Stimulated activated CD8-positive, alpha-beta memory T cell treated with anti-CD3 and anti-CD28 coated beads, Interleukin-2, amount 100 ng/mL, for 1 hour (primary cell): Measurements from ENCODE around the gene SF3A1.
"Not testable (repeated sequence)": the region's sequence is repeated elsewhere in the genome, so short reads cannot be mapped to it uniquely, and the experiment has no call there.

Source experiments
- DNase-seq, 2 donors: peaks; one replicate each; pipeline ENCODE4 v3.0.0-alpha.2; 2020; ENCODE audit warnings: low read depth in 2 of 2

SF3A1 gene

DNA sequence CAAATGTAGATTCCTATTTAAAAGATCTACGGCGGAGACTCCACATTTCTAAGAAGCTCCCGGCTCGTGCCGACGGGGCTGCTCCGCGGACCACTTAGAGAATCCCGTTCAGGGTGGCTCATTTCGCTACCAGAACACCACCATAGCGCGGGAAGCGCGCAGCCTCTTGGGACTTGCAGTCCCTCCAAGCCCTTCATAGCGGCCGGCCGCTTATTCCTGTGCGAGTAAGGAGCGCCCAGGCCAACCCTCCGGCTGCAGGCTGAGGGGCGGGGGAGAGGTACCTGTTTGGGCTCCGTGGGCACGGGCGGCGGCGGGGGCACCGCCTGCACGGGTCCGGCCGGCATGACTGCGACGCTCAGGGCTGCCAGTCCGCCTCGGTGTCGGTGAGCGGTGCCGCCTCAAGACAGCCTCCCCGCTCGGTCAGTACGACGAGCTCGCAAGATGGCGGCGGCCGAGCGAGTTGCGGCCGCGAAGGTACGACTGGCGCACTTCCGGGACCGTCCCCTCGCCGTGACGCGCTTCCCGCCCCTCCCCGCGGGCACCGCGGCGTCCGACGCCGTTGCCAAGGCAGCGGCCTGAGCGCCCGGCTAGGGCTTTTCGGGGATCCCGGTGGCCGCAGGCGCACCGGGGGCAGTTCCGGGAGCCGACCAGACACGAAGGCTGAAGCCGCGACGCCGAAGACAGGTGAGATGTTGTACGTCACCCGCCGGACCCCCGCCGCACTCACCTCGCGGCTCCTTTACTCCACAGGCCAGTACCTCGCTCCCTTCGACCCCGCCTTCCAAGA is at the start of gene SF3A1, which contains the start of gene CCDC157:
Gene SF3A1, minus strand, starts transcription at position 446 of the 787 bp plus-strand sequence. Its CDS starts 102 bp downstream, at position 344.
Gene CCDC157, plus strand, starts transcription at position 559 of the 787 bp plus-strand sequence. CDS start 8,994 bp downstream, outside the sequence.
- DNase-seq, result peak; percentile 71 to 77

DNA sequence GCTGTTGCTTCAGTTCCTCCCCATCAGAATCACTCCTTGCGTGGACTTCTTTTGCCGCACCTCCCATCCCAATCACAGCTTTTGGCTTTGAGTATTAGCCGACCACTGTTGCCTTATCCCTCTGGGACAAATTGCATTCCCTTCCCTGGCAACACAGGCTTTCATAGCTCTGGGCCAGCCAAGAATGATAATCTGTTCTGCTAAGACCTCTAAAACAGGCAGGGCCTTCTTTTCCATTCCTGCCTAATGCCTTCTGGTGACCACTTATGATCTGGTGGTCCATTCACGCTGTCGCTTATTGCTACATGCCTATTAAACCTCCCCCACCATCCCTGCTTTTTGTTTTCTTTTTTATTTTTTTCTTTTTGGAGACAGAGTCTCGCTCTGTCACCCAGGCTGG is 49.7 kb upstream of the SF3A1 start:
- DNase-seq, result no peak

DNA sequence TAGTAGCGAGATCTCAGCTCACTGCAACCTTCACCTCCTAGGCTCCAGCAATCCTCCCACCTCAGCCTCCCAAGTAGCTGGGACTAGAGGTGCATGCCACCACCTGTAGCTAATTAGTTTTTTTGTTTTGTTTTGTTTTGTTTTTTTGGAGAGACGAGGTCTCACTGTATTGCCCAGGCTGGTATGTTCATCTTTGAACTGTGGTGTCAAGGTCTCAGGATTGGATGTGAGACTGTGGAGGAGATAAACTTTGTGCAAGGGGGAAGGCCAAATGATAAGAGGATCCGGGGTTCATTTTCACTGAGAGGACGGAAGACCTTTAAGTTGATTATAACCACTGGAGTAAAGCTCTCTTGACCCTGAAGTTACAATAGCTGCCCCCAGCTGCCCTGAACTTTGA is 49.0 kb upstream of the SF3A1 start:
- DNase-seq, result no peak

DNA sequence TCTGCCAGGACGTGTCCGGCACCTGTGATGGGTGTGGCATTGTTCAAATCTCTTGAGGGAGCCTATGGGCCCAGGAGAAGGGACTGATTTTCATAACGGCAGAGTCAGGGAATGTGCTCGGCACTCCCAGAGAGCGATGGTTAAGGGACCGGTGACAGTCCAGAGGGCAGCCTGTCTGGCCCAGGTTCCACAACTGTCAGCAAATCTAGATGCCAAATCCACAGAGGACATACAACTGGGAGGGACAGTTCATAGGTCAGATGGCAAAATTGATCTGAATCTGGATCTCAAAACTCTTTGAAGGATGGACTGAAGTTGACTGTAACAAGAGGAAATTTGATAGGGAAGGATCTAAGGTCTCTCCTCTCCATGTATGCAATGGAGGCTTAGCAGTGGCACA is 47.6 kb upstream of the SF3A1 start:
- no peak for DNase-seq

DNA sequence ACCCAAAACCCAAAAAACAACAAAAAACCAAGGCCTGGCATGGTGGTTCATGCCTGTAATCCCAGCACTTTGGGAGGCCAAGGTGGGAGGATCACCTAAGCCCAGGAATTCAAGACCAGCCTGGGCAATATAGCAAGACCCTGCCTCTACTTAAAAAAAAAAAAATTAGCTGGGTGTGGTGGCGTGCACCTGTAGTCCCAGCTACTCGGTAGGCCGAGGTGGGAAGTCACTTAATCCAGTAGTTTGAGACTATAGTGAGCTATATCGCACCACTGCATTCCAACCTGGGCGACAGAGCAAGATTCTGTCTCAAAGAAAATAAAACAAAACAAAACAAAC is 46.0 kb upstream of the SF3A1 start:
- not testable (repeated sequence) for DNase-seq

DNA sequence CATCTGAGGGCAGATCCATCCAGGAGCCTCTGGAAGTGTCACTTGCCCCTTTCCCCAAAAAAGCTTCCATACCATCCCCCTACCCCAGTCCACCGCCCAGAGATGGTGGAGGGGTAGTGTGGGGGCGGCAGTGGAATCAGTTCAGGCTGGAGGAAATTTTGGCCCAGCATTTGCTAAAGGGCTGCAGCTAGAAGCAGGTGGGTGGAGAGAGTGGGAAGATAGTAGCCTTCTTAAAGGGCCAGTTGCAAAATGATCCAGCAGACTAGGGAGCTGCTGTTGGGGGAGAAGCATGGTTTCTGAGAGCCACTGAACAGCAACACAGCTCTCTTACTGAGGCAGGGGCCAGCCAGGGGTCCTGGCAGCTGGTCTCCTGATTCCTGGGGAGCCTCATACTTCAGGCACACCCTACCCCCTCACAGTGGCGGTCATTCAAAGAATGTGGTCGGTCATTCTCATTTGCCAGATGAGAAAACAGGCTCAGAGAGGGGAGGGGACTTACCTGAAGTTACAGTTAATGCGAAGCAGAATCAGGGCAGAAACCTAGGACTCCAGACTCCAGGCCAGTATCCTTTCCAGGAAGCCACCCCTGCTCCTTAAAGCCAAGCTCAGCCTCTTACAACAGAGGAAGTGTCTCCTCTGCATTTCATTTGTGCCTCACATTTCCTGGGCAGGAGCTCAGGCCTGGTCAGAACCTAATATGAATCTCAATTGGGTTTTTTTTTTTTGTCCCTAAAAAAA is 45.5 kb upstream of the SF3A1 start:
- DNase-seq, result no peak

- DNase-seq, result not testable (repeated sequence)
Observed at GRCh38 chr22:30401024-30401423, 44.3 kb upstream of the SF3A1 start.

GRCh38 chr22:30400159-30400558 is 43.5 kb upstream of the SF3A1 start:
- DNase-seq, result no peak

GRCh38 chr22:30399718-30400117 is 43.0 kb upstream of the SF3A1 start:
- no peak for DNase-seq

- DNase-seq, result no peak
Observed at GRCh38 chr22:30398685-30399680, 42.3 kb upstream of the SF3A1 start.

DNA sequence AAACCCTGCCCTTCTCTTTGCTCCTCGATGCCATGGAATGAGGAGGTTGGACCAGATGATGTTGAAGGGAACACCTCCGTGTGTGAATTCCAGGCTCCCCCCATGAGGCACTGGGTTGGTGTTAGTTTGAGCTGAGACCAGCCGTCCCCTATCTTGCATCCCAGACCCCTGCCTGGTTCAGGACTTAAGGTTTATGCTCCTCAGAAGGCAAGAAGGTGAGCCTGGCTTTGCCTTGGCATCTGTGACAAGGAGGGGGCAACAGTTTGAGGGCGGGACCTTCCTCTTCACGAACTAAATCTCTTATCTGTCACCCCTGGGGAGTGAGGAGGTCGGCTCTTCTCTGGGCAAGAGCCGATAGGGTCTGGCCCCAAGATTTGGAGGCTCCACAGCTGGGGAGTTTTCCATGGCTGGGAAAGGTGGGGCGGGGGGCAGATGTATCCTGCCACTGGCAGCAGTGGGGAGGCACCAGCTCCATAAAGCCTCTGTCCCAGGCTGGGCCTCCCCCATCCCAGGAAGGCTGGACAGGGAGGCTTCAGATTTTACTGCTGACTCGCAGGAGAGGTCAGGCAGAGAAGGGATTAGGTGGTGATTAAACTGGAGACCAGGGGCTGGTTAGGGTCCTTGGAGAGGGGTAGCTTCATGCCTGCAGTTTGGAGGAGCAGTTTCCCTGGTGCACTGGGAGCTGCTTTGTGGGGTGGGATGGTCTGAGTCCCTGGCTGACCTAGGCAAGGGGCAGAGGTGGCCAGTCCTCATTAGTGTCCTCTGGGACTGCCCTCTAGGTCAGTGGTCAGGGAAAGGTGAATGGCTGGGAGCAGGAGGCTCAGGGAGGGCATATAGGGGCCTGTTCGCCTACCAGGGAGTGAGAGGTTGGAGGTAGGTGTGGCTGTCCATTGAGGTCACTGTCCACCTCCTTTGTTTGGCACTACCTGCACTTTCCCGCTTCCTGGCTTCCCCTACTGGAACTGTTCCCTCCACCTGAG is 41.3 kb upstream of the SF3A1 start:
- DNase-seq, result no peak

GRCh38 chr22:30396871-30397655 is 40.4 kb upstream of the SF3A1 start, which contains the start of gene SEC14L2:
Gene SEC14L2, plus strand, starts transcription at chr22:30397018. Its CDS starts 99 bp downstream, at chr22:30397117.
- peak in 1 of 2 donors; percentile 23 for DNase-seq

DNA sequence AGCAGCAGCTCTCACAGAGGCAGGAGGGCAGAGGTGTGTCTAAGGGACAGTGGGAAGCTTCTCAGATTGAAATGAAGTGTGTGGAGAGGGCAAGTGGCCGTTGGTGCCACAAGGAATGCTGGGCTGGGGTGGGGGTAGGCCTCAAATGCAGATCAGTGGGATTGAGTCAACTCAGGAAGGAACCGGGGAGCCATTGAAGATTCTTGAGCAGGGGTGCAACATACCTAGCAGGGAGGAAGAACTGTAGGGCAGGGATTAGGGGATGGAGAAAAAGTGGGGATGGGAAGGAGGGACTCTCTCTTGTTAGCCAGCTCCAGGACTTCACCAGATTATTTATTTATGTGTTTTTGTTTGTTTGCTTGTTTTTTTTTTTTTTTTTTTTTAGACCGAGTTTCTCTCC is 37.2 kb upstream of the SF3A1 start:
- no peak for DNase-seq

GRCh38 chr22:30393322-30393680 is 36.6 kb upstream of the SF3A1 start:
- DNase-seq, result no peak

GRCh38 chr22:30392661-30393321 is 36.1 kb upstream of the SF3A1 start:
- DNase-seq, result no peak

- peak; percentile 46 to 62 for DNase-seq
Observed at GRCh38 chr22:30390974-30391691, 34.4 kb upstream of the SF3A1 start.

DNA sequence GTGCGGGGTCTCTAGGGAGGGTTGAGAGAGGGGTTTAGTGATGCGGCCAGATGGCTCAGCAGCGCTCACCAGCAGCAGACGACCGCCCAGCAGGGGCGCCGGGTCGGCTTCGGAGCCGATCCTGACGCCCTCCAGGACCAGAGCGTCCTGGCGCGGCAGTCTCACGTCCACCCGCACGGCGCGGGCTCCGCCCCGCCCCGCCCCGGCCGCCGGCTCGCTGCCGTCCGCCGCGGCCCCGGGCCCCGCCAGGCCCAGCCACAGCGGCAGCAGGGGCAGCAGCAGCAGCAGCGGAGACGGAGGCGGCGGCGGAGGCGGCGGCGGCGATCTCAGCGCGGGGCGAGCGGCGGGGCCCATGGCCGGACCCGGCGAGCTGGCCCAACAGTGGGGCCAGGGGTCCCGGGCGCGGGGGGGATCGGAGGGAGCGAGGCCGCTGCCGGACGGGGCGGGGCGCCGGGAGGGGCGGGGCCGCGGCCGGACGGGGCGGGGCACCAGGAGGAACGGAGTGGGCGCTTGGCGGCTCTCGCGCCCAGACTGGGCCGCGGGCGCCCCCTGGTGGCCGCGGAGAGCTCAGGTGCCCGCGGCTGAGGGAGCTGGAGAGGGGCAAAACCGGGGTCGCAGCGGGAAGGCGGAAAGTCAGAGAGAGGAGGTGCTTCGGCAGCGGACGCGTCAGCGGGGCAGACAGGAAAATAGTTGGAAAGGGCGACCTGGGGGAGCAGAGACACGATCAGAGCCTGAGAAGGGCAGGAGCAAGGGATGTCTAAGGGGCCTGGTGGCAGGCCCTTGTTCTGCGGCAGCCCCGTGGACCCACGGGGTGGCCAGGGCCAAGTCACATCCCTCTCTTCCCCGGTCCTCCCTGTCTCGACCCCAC is 30.5 kb upstream of the SF3A1 start, which contains the start of gene RNF215:
Gene RNF215, minus strand, starts transcription at position 452 of the 868 bp plus-strand sequence. Its CDS starts 98 bp downstream, at position 354.
- DNase-seq, result peak; percentile 62 to 64
